ENCODE data around the gene SLCO2A1.

Gene SLCO2A1

GRCh38 chr3:133930341-133930933 lies 99.3 kb downstream of the SLCO2A1 start:
- DNase-seq = no peak

- DNase-seq = no peak
Observed at GRCh38 chr3:133928903-133929607, 100.7 kb downstream of the SLCO2A1 start.

- no peak for DNase-seq
Observed at GRCh38 chr3:133928136-133928893, 101.4 kb downstream of the SLCO2A1 start.

- DNase-seq = peak; percentile 72
Observed at GRCh38 chr3:133927540-133928066, 102.1 kb downstream of the SLCO2A1 start.

GRCh38 chr3:133926736-133927539 lies 102.8 kb downstream of the SLCO2A1 start:
- no peak for DNase-seq

- no peak for DNase-seq
Observed at GRCh38 chr3:133925960-133926735, 103.6 kb downstream of the SLCO2A1 start.

- no peak for DNase-seq
Observed at GRCh38 chr3:133924041-133924440, 105.7 kb downstream of the SLCO2A1 start.

- DNase-seq = no peak
Observed at GRCh38 chr3:133921592-133921991, 108.1 kb downstream of the SLCO2A1 start.

- DNase-seq = no peak
Observed at GRCh38 chr3:133917144-133917543, 112.6 kb downstream of the SLCO2A1 start.

GRCh38 chr3:133915685-133916658 lies 113.8 kb downstream of the SLCO2A1 start:
- no peak for DNase-seq

GRCh38 chr3:133914839-133915600 lies 114.7 kb downstream of the SLCO2A1 start:
- no peak for DNase-seq

- no peak for DNase-seq
Observed at GRCh38 chr3:133910422-133910821, 119.3 kb downstream of the SLCO2A1 start.

GRCh38 chr3:133905376-133905775 lies 124.3 kb downstream of the SLCO2A1 start:
- DNase-seq = no peak

GRCh38 chr3:133901847-133902246 lies 127.9 kb downstream of the SLCO2A1 start:
- DNase-seq = no peak

GRCh38 chr3:133901083-133901482 lies 128.6 kb downstream of the SLCO2A1 start:
- no peak for DNase-seq

- no peak for DNase-seq
Observed at GRCh38 chr3:133899311-133899710, 130.4 kb downstream of the SLCO2A1 start.

GRCh38 chr3:133897547-133897946 lies 132.2 kb downstream of the SLCO2A1 start:
- DNase-seq = no peak

GRCh38 chr3:133896002-133896761 lies 133.5 kb downstream of the SLCO2A1 start:
- no peak for DNase-seq
